Measurements from ENCODE around the gene DNAJC17. TPM values are rescaled to one million over a fixed set of nuclear protein-coding genes. Genes with fewer than 3 reads are reported as not detected.

DNAJC17 gene
- polyA plus RNA-seq, 3 donors = 15.7 to 31.6 (median 21.5) TPM

DNA sequence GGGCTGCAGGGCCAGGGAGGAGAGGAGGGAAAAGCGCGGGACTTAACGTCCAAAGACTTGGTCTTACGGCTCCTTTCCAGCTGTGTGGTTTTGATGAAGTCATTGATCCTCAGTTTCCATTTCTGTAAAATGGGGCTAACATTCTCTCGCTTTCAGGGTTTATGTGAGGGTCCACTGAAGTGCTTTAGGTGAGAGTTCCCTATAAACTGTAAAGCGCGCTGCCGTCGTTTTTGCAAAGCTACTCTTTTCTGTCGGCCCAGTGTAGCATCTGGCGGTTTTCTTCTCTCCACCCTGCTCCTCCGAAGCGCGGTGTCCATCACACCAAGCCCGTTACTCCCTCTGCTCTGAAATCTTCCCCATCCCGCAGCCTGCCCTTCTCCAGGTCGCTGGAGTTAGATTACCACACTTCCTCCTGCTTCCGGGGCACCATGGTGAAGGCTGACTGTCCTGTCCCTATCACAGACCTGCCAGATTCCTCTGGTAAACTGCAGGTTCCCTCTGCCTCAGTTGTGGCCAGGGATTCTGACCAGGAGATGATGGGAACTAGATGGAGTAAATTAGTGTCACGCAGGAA, 702 bp upstream of the DNAJC17 start:
- Mint-ChIP-seq H3K4me1 (peaks cover 27% of the 10 kb centered on the region), H3K27me3 (ENCODE audit: low read depth in 3 of 3) (peaks cover 0 to 4% (median 3%) of the 10 kb centered on the region in 3 donors), H3K36me3 (peaks cover 23 to 42% of the 10 kb centered on the region in 2 donors), H3K27ac (peak overlapping the region in 5 of 7 donors; percentile 68 to 97 (median 95)), H3K4me3 (peak overlapping the region; percentile 97), H3K9me3 (peaks cover 0 to 2% (median 0%) of the 10 kb centered on the region in 7 donors)
- peak overlapping the region in 1 of 2 donors; percentile 85 for H3K27ac ChIP-seq (ENCODE audit: low read depth in 1 of 2, low read length in 2 of 2)
- H3K9me3 ChIP-seq (replicated peaks in 1 of 2; ENCODE audit: control insufficient read depth in 1 of 2, insufficient read depth in 1 of 2, low read length in 2 of 2) = no peaks in the 10 kb centered on the region
- intact Hi-C loops (cut with micrococcal nuclease) = loop anchor here (1.0 to 10.0 kb wide), 5 partner anchors 47 to 114 kb away; partner anchors contain the start of genes RAD51 (in 1 of the 2), RMDN3 (in 1 of the 2) and VPS18 (in 1 of the 2)
- H3K36me3 ChIP-seq (replicated peaks in 1 of 2; ENCODE audit: control insufficient read depth in 1 of 2, insufficient read depth in 2 of 2, low read length in 2 of 2) = peaks cover 20 to 44% of the 10 kb centered on the region in 2 donors
- H3K4me1 ChIP-seq (ENCODE audit: control insufficient read depth in 1 of 2, insufficient read depth in 2 of 2, low read length in 2 of 2) = peaks cover 14 to 21% of the 10 kb centered on the region in 2 donors
- peaks cover 50% of the 10 kb centered on the region for H3K79me2 ChIP-seq (ENCODE audit: insufficient read depth, low read length)
- H2AFZ ChIP-seq (ENCODE audit: insufficient read depth, low read depth, low read length, poor library complexity, severe bottlenecking) = peak overlapping the region; percentile 100
- 7% methylated on average over 19 of the region's 19 CpGs for WGBS (ENCODE audit: insufficient coverage)
- TF ChIP-seq, protein P1, sequence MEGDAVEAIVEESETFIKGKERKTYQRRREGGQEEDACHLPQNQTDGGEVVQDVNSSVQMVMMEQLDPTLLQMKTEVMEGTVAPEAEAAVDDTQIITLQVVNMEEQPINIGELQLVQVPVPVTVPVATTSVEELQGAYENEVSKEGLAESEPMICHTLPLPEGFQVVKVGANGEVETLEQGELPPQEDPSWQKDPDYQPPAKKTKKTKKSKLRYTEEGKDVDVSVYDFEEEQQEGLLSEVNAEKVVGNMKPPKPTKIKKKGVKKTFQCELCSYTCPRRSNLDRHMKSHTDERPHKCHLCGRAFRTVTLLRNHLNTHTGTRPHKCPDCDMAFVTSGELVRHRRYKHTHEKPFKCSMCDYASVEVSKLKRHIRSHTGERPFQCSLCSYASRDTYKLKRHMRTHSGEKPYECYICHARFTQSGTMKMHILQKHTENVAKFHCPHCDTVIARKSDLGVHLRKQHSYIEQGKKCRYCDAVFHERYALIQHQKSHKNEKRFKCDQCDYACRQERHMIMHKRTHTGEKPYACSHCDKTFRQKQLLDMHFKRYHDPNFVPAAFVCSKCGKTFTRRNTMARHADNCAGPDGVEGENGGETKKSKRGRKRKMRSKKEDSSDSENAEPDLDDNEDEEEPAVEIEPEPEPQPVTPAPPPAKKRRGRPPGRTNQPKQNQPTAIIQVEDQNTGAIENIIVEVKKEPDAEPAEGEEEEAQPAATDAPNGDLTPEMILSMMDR (IDR thresholded peaks at IDR 0.05) = no peak
- DNase-seq = no peak
- no peaks in the 10 kb centered on the region for H3K27me3 ChIP-seq (ENCODE audit: control insufficient read depth in 2 of 2, insufficient read depth in 2 of 2, low read length in 2 of 2)
- no peaks in the 10 kb centered on the region for H4K20me1 ChIP-seq (ENCODE audit: insufficient read depth, low read length)
- peak overlapping the region; percentile 81 for H3K4me2 ChIP-seq (replicated peaks; ENCODE audit: extremely low read depth, low read length, poor library complexity, severe bottlenecking)
- H3K9ac ChIP-seq (ENCODE audit: insufficient read depth, low read length, poor library complexity, severe bottlenecking) = peak overlapping the region; percentile 89
- H3K4me3 ChIP-seq (replicated peaks in 1 of 3; ENCODE audit: low read depth in 2 of 3, low read length in 3 of 3) = peak overlapping the region; percentile 82 to 100 (median 97)

DNA sequence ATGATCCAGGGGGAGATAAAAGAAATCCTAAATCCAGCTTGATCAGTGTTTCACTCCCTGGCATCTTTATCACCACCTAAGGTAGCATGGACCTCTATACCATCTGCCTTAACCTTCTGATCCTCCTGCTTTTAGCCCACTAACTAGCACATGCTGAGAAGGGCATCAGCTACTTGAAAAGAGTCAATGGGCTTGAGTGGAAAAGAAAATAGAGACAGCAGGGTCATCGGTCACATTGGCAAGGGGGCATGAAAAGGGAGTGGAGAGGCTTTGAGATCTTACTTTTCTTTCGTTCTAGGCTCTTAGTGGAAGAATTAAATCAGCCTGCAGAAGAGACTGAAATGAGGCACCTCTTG, 623 bp downstream of the DNAJC17 start:
- no peak for DNase-seq
- peaks cover 14 to 21% of the 10 kb centered on the region in 2 donors for H3K4me1 ChIP-seq (ENCODE audit: control insufficient read depth in 1 of 2, insufficient read depth in 2 of 2, low read length in 2 of 2)
- no peaks in the 10 kb centered on the region for H3K9me3 ChIP-seq (replicated peaks in 1 of 2; ENCODE audit: control insufficient read depth in 1 of 2, insufficient read depth in 1 of 2, low read length in 2 of 2)
- Mint-ChIP-seq H3K4me1 (peaks cover 27% of the 10 kb centered on the region), H3K27ac (peak overlapping the region; percentile 86 to 97 (median 94)), H3K9me3 (peaks cover 0 to 2% (median 0%) of the 10 kb centered on the region in 7 donors), H3K36me3 (peaks cover 20 to 41% of the 10 kb centered on the region in 2 donors), H3K27me3 (ENCODE audit: low read depth in 3 of 3) (peaks cover 0 to 3% (median 3%) of the 10 kb centered on the region in 3 donors), H3K4me3 (peak overlapping the region; percentile 97)
- TF ChIP-seq, protein P1 (IDR thresholded peaks at IDR 0.05) = no peak
- peak overlapping the region; percentile 82 to 100 (median 97) for H3K4me3 ChIP-seq (replicated peaks in 1 of 3; ENCODE audit: low read depth in 2 of 3, low read length in 3 of 3)
- WGBS (ENCODE audit: insufficient coverage) = 0% methylated on average over 1 of the region's 2 CpGs
- H3K9ac ChIP-seq (ENCODE audit: insufficient read depth, low read length, poor library complexity, severe bottlenecking) = peak overlapping the region; percentile 89
- H3K27ac ChIP-seq (ENCODE audit: low read depth in 1 of 2, low read length in 2 of 2) = peak overlapping the region; percentile 72 to 85
- H3K36me3 ChIP-seq (replicated peaks in 1 of 2; ENCODE audit: control insufficient read depth in 1 of 2, insufficient read depth in 2 of 2, low read length in 2 of 2) = peaks cover 22 to 40% of the 10 kb centered on the region in 2 donors
- H3K4me2 ChIP-seq (replicated peaks; ENCODE audit: extremely low read depth, low read length, poor library complexity, severe bottlenecking) = peak overlapping the region; percentile 81
- no peaks in the 10 kb centered on the region for H3K27me3 ChIP-seq (ENCODE audit: control insufficient read depth in 2 of 2, insufficient read depth in 2 of 2, low read length in 2 of 2)
- intact Hi-C loops (cut with micrococcal nuclease) = loop anchor here (1.0 to 10.0 kb wide), 5 partner anchors 46 to 112 kb away; partner anchors contain the start of genes RAD51 (in 1 of the 2), RMDN3 (in 1 of the 2) and VPS18 (in 1 of the 2)
- peaks cover 59% of the 10 kb centered on the region for H3K79me2 ChIP-seq (ENCODE audit: insufficient read depth, low read length)
- H2AFZ ChIP-seq (ENCODE audit: insufficient read depth, low read depth, low read length, poor library complexity, severe bottlenecking) = peak overlapping the region; percentile 100
- H4K20me1 ChIP-seq (ENCODE audit: insufficient read depth, low read length) = peaks cover 4% of the 10 kb centered on the region

Data from CD14-positive monocyte (primary cell).